Stimulated activated CD8-positive, alpha-beta memory T cell treated with anti-CD3 and anti-CD28 coated beads, Interleukin-15, amount 100 ng/mL, for 1 hour (primary cell): ENCODE results near the gene NFKBIL1.
A peak's percentile ranks its signal among the peaks of the same experiment; 100 is the strongest.
"Not testable (repeated sequence)": the region's sequence is repeated elsewhere in the genome, so short reads cannot be mapped to it uniquely, and the experiment has no call there.

ENCODE experiments used
- DNase-seq: peaks from one replicate; pipeline ENCODE4 v3.0.0-alpha.2; 2020; ENCODE audit warnings: low read depth

Gene NFKBIL1

DNA sequence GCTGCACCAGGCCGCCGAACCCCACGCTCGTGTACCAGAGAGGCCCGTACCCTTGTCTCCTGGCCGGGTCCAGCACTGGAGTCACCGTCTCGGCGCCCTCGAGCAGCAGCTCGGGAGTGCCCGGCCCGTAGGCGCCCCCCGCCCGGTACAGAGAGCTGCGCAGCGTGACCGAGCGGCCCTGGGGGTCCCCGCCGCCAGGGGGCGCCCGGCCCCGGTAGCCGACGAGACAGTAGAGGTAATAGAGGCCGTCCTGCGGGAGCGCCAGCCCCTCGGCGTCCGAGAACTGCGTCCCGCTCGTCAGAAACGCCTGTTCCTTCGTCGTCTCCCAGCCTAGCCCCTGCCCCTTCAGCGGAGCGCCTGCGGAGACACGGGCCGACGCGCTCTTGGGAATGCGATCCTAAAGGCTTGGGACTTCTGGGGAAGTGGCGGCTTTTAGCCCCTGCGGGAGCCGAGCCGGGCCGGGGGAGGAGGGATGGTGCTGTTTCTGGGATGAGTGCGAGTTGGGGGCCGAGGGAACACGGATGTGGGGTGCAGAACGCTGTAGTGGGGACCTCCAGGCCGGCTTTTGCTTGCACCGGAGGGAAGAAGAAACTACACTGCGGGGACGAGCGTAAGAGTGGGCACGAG lies 33.5 kb downstream of the NFKBIL1 start:
- peak; percentile 81 for DNase-seq

DNA sequence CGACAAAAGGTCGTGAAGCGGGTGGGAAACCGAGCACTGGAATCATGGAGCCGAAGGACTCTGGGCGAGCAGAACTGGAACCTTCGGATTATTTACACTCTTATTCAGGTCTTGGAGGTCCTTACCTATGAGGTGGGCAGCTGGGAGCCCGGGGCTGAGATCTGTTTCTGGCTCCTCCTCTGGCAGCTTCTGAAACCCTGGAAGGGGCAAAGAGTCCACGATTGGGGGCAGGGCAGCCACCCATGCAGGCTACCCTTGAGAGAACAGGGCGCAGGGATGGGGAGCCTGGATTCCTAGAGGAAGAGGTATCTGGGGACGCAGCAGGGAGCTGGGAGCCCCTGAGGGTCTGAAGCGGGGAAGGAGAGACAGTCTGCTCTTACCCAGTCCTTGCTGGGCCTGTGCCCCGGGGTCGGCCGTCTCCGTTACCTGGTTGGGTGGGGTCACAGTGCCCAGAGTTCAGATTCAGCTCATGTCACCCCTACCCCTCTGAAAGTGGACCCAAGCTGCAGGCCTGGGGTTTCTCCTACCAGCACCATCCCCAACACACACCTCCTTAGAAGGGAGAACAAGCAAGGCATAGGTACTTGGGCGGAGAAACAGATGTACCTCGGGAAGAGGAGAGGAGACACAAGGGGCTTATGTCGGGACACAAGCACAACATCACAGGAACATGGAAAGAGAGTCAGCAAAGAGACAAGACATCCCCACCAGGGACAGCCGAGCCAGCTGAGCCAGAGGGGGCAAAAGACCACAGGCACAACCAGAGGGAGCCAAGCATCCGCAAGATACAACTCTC lies 34.2 kb downstream of the NFKBIL1 start:
- no peak for DNase-seq

DNA sequence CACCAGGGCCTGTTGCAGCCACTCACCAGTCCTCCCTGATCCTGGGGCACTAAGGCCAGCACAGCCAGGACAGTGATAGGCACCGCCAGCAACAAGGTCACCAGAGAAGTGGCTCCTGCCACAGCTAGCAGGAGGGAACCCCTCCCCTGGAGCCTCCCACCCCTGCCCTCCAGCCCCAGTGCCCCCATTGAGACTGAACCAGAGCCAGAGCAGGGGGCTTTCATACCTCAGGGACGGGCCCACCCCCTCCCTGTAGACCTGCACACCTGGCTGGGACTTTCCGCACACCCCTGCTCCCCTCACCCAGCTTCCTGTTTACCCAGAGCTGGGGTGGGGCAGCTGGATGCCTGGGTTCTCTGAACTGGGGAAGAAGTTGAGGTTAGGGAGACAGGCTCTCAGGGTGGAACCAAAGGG lies 34.8 kb downstream of the NFKBIL1 start, which contains the start of gene LTB:
TSS of gene LTB (minus strand) at position 195 of the 414 bp plus-strand sequence. CDS start at position 188, 7 bp downstream.
- no peak for DNase-seq

DNA sequence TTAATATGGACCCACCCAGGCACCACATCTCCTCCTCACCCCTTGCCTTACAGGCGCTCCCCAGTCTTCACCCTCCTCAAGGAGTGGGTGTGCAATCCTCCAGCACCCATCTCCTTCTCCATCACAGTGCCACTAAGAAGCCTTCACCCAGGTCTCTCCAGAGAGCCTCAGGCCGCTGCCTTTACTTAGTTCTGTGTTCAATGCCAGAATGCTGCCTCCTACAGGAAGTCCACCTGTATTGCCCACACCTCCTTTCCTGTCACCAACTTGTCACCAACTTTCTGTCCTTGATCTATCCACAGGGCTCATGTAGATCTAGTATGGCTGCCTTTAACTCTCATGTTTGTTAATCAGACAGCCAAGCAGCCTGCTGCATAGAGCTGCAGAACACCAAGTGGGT lies 38.1 kb downstream of the NFKBIL1 start:
- DNase-seq = no peak

DNA sequence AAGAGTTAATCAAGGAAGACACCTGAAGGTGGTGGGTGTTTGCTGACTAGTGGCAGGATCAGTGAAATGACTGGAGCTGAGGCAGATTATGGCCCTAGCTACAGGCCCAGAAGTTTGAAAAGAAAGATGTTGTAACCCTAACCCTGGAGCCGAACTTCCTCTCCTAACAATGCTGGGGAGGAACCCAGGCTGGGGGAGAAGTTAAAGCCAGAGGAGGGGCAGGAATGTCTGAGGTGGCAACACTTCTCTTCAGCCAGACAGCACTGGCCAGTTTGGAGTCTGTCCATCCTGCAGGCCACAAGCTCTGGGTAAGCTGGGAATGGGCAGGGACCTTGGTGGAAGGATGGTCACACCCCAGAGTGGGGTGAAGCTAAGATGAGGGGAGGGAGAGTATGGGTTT lies 38.6 kb downstream of the NFKBIL1 start, which contains the start of gene LST1:
TSS of gene LST1 (plus strand) at position 270 of the 400 bp plus-strand sequence. CDS start 1,023 bp downstream, outside the sequence.
- DNase-seq = no peak

DNA sequence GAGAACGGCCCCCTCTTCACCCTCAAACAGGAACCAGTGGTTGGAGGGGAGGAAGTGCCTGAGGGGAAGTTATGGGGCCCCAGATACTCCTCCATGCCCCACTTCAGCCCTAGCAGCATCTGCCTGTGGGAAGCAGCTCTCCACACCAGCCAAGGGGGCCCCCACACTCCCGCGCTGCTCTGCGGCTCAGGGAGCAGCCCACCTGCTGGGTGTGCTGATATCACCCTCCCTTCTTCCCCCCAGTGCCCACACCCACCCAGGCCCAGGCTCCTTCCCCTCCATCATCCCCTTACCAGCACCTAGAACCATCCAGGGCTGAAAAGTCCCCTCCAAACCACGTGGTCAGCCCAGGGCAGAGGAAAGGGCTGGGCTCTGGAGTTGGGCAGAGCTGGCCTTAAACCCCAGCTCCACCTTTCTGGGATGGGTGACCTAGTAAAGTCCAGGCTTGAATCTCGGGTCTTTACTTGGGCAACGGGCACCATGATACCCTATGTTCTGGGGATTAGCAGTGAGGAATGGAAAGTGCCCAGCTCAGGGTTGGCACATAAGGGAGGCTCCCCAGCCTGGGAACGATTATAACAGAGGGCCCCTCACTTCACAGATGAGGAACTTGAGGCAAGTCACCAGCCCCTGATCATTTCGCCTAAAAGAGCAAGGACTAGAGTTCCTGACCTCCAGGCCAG lies 39.3 kb downstream of the NFKBIL1 start:
- no peak for DNase-seq

DNA sequence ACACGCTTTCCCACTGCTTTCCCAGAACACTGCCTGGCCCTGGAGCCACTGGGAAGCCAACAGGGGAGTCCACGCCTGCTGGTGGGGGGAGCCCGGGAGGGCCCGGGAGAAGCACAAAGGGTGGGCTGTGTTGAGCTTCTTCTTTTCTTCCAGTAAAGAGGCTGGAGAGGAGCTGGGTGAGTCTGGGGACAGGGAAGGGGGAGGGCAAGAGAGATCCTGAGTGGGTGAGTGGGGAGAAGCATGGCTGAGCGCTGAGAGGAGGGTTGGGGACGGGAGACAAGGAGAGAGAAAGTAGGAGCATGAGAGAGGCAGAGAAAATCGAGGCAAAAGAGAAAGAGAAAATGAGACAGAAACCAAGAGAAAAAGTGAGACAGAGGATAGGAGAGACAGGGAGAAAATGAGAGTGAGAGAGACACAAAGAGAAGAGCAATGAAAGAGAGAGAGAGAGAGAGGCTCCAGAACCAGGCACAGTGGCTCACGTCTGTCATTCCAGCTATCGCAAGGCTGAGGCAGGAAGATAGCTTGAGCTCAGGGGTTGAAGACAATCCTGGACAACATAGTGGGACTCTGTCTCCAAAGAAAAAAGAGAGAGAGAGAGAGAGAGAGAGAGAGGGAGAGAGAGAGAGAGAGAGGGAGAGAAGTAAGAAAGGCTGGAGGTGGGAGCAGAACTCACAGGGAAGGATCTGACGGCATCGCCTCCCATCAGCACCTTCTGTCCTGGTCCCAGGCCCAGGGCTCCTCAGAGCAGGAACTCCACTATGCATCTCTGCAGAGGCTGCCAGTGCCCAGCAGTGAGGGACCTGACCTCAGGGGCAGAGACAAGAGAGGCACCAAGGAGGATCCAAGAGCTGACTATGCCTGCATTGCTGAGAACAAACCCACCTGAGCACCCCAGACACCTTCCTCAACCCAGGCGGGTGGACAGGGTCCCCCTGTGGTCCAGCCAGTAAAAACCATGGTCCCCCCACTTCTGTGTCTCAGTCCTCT lies 40.7 kb downstream of the NFKBIL1 start:
- DNase-seq = no peak

DNA sequence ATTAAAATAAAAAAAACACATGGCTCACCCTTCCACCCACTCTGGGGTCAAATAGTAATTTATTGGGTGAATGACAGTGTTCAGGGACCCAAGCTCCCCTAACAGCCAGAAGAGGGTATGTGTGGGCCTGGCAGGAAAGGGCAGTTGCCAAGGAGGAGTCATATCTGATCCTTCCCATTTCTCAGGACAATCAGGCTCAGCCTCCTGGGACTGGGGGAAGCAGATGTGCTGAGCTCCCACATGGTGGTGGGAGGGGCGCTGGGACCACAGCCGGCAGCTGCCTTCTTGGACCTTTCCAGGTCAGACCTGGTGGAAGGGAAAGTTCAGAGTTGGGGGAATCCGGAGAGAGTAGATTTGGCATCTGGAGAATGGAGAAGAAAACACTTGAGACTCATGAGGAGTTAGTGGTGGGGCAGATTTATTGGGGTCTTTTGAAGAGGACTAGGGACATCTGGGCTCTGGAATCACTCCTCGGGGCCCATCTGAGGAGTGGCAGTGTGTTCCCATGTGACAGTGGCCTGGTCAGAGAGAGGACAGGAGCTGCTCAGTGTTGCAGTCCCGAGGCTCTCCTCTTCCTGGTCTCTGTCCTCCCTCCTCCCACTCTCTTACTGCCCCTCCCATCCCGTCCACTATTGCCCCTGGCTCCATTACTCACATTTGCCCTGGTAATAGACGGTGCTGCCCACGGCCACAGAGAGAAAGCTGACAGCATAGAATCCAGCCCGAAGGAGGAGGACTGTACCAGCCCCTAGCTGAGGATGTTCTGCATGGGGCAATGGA lies 41.7 kb downstream of the NFKBIL1 start:
- DNase-seq = no peak

DNA sequence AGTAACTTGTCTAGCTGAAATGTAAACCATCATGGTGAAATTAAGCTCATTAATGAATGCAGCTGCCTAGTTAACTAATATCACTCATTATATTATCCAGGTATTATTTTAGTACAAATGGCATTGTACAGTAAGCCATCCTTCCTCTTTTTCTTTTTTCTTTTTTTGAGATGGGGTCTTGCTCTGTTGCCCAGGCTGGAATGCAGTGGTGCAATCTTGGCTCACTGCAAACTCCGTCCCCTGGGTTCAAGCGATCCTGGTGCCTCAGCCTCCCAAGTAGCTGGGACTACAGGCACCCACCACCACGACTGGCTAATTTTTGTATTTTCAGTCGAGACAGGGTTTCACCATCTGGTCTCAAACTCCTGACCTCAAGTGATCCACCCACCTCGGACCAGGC lies 43.3 kb downstream of the NFKBIL1 start:
- DNase-seq = not testable (repeated sequence)

DNA sequence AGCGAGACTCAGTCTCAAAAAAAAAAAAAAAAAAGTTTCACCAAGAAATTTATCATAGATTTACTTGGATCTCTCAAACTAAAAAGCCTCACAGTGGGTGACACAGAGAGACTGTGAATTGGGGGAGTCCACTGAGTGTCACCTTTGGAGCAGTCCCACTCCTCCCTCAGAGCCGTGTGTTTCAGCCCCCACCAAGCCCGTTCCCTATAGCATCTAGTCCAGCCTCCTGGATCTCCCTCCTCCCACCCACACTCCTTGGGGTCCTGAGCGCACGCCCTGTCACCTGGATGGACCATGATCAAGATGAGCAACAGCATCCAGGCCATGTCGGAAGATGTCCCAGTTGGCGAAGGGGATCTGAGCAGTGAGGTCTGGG lies 45.0 kb downstream of the NFKBIL1 start:
- no peak for DNase-seq

DNA sequence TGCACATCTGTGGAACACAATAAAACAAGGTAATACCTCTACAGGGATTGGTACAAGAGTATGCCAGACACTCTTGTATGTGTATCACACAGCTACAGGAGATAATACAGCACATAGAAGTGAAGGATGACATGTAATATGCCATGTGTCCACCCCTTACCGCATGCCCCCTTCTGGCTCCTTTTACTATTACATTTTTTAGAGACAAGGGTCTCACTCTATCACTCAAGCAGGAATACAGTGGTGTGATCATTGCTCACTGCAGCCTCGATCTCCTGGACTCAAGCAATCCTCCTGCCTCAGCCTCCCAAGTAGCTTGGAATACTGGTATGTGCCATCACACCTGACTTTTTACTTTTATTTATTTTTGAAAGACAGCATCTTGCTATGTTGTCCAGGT lies 49.6 kb downstream of the NFKBIL1 start:
- no peak for DNase-seq

DNA sequence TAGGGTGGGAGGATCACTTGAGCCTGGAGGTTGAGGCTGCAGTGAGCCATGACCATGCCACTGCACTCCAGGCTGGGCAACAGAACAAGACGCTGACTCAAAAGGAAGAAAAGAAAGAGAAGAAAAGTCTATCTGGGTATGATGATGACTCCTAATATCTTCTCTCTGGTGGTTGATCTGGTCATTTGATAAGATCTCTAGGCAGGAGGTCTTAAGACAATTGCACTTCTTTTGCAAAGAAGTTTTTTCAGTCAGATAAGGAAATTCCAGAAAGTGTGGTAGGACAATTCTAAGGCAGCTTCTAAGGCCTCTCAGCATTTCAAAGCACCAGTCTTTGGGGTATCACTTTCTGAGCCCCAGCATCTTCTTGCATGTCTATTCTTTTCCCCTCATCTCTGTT lies 59.9 kb downstream of the NFKBIL1 start:
- no peak for DNase-seq
